Gastroesophageal sphincter (tissue), 3 donors: ENCODE data around the gene SLC8A2.

ENCODE experiments used
- POLR2A ChIP-seq, 2 donors: fragments of 450-650 bp; IDR thresholded peaks; one replicate each; pipeline ENCODE4 v1.6.1; 2017; ENCODE audit warnings: antibody characterized with exemption in 2 of 2, mild to moderate bottlenecking in 2 of 2, moderate library complexity in 1 of 2
- TF ChIP-seq, protein P1 (sequence below), 4 experiments: fragments of 200-600 bp in 2 of 4; fragments of 450-650 bp in 2 of 4; sonication (generic) in 1 of 4; IDR thresholded peaks; one replicate each; pipeline ENCODE4 v1.5.1; 2017 to 2019; ENCODE audit warnings: antibody characterized with exemption in 4 of 4, mild to moderate bottlenecking in 2 of 4, moderate library complexity in 2 of 4

DNA sequence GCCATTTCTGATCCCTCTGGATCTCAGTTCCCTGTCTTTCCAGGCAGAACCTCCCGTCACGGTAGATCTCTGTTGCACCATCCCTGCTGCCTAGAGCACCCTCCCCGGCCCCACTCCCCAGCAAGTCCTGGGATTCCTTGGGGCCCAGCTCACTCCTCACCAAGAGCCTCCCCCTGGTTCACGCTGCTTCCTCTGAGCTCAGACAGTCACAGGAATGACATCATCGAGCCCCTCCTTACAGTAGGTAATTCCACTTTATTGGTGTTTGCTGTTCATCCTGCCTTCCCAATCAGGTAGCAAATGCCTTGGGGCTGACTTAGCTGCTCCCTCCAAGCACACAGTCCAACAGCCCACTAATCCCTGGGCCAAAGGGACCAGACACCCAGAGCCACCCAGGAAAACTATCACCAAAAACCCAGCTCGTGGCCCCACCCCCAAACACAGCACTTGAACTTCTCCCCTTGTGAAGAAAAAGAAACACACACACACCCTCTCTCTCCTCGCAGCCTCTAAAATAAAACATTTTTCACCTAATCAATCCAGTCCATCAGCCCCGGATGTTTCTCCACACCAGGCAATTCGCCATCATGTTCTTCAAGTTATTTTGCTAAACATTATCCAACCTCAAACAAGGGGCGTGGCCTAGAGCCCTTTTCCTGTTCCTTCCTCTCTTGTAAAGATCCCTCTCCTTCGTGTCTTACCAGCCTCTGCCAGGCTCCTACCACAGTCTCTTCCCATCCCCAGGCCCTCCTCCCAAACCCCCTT lies 40.7 kb upstream of the SLC8A2 start:
- TF ChIP-seq, protein P1, sequence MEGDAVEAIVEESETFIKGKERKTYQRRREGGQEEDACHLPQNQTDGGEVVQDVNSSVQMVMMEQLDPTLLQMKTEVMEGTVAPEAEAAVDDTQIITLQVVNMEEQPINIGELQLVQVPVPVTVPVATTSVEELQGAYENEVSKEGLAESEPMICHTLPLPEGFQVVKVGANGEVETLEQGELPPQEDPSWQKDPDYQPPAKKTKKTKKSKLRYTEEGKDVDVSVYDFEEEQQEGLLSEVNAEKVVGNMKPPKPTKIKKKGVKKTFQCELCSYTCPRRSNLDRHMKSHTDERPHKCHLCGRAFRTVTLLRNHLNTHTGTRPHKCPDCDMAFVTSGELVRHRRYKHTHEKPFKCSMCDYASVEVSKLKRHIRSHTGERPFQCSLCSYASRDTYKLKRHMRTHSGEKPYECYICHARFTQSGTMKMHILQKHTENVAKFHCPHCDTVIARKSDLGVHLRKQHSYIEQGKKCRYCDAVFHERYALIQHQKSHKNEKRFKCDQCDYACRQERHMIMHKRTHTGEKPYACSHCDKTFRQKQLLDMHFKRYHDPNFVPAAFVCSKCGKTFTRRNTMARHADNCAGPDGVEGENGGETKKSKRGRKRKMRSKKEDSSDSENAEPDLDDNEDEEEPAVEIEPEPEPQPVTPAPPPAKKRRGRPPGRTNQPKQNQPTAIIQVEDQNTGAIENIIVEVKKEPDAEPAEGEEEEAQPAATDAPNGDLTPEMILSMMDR (IDR thresholded peaks at IDR 0.05): no peak
- TF ChIP-seq POLR2A (IDR thresholded peaks at IDR 0.05): no peak
